ENCODE measurements around the gene GLB1L.

DNA sequence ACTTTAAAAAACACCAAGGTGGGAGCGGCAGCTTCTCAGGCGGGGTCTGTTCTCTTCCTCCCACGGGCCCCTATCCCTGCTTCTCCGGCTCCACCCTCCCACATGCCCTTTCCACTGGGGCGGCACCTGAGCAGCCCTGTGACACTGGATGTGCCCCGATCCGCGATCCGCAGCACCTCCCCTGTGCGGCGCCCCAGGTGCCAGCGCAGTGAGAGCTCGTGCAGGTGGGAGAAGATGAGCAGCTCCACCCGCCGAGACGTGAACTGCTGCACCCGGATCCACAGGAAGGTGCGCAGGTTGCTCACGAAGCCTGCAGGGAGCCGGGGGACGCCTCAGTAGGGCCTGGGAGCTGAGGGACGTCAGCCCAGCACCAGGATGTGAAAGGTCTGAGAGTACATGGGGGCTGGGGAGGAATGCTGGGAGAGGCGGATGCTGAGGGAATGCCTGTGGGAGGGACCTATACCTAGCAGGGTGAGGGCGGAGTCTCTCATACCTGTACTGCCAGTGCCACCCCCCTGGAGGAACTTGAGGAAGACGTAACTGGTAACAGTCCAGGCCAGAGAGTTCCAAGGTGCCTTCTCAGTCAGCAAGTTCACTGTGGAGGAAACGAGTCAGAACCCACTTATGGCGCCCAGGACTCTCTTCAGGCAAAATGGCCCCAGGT, 29.2 kb downstream of the GLB1L start:
- TF ChIP-seq, protein P1, sequence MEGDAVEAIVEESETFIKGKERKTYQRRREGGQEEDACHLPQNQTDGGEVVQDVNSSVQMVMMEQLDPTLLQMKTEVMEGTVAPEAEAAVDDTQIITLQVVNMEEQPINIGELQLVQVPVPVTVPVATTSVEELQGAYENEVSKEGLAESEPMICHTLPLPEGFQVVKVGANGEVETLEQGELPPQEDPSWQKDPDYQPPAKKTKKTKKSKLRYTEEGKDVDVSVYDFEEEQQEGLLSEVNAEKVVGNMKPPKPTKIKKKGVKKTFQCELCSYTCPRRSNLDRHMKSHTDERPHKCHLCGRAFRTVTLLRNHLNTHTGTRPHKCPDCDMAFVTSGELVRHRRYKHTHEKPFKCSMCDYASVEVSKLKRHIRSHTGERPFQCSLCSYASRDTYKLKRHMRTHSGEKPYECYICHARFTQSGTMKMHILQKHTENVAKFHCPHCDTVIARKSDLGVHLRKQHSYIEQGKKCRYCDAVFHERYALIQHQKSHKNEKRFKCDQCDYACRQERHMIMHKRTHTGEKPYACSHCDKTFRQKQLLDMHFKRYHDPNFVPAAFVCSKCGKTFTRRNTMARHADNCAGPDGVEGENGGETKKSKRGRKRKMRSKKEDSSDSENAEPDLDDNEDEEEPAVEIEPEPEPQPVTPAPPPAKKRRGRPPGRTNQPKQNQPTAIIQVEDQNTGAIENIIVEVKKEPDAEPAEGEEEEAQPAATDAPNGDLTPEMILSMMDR (conservative IDR thresholded peaks at IDR 0.05; ENCODE audit: low read depth, low read length), result no peak
- TF ChIP-seq EZH2 (IDR thresholded peaks at IDR 0.05; ENCODE audit: borderline replicate concordance, low read depth, low read length, poor library complexity, severe bottlenecking), result no peak
